GM23338 (cell line): ENCODE data around the gene RPS6KA4.

Source experiments
- CREB1 ChIP-seq: fragments of 250-450 bp; sonication (Bioruptor Pico); IDR thresholded peaks from 2 replicates; pipeline ENCODE4 v1.5.0; 2020; ENCODE audit warnings: low read depth, mild to moderate bottlenecking, moderate library complexity
- EZH2 ChIP-seq: fragments of 200-600 bp; sonication (generic); IDR thresholded peaks from one replicate; pipeline ENCODE4 v1.8.0; 2017; ENCODE audit warnings: antibody characterized with exemption, mild to moderate bottlenecking, low read depth; ENCODE audit not compliant: unreplicated experiment
- EZH2phosphoT487 ChIP-seq: fragments of 200-600 bp; sonication (generic); IDR thresholded peaks from one replicate; pipeline ENCODE4 v1.8.1; 2018; ENCODE audit warnings: antibody characterized with exemption; ENCODE audit not compliant: unreplicated experiment
- JUNB ChIP-seq: IDR thresholded peaks from one replicate; pipeline ENCODE4 v1.6.1; 2016; ENCODE audit warnings: antibody characterized with exemption; ENCODE audit not compliant: unreplicated experiment
- POLR2AphosphoS5 ChIP-seq: IDR thresholded peaks from 2 replicates; pipeline ENCODE4 v1.6.1; 2016; ENCODE audit warnings: antibody characterized with exemption, low read depth
- STAT1 ChIP-seq: IDR thresholded peaks from one replicate; pipeline ENCODE4 v1.6.1; 2016; ENCODE audit warnings: antibody characterized with exemption; ENCODE audit not compliant: unreplicated experiment
- ZNF114 ChIP-seq: fragments of 250-450 bp; sonication (Bioruptor Pico); IDR thresholded peaks from 2 replicates; pipeline ENCODE4 v1.5.0; 2020; ENCODE audit warnings: mild to moderate bottlenecking, moderate library complexity
- ZNF331 ChIP-seq: fragments of 250-450 bp; sonication (Bioruptor Pico); IDR thresholded peaks from 2 replicates; pipeline ENCODE4 v1.5.0; 2020; ENCODE audit warnings: low read depth, mild to moderate bottlenecking, moderate library complexity
- TF ChIP-seq, protein P1 (sequence below), 2 experiments: fragments of 200-600 bp in 1 of 2; sonication (generic) in 1 of 2; conservative IDR thresholded peaks; 2 replicates each; pipeline versions ENCODE4 v1.5.1 to v1.6.1; 2016 to 2017; ENCODE audit warnings: antibody characterized with exemption in 2 of 2, low read depth in 2 of 2, mild to moderate bottlenecking in 2 of 2, moderate library complexity in 1 of 2
- TF ChIP-seq, protein P2 (sequence below): IDR thresholded peaks from one replicate; pipeline ENCODE4 v1.6.1; 2018; ENCODE audit warnings: antibody characterized with exemption; ENCODE audit not compliant: unreplicated experiment

DNA sequence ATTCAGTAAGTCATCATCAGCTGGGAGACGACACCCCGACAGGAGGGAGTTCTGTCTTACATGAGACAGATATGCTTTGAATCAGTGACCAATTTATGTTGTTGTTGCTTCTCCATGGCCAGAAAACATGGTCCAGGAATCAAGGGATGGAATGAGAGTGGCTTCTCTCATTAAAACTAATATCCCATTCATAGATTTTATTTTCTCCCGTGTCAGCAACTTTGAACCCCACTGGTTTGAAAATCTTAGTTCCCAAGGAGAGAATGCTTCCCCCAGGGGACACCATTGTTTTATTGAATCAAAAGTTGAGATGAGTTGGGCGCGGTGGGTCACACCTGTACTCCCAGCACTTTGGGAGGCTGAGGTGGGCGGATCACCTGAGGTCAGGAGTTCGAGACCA is 42.8 kb downstream of the RPS6KA4 start:
- TF ChIP-seq, protein P1, sequence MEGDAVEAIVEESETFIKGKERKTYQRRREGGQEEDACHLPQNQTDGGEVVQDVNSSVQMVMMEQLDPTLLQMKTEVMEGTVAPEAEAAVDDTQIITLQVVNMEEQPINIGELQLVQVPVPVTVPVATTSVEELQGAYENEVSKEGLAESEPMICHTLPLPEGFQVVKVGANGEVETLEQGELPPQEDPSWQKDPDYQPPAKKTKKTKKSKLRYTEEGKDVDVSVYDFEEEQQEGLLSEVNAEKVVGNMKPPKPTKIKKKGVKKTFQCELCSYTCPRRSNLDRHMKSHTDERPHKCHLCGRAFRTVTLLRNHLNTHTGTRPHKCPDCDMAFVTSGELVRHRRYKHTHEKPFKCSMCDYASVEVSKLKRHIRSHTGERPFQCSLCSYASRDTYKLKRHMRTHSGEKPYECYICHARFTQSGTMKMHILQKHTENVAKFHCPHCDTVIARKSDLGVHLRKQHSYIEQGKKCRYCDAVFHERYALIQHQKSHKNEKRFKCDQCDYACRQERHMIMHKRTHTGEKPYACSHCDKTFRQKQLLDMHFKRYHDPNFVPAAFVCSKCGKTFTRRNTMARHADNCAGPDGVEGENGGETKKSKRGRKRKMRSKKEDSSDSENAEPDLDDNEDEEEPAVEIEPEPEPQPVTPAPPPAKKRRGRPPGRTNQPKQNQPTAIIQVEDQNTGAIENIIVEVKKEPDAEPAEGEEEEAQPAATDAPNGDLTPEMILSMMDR (conservative IDR thresholded peaks at IDR 0.05; ENCODE audit: low read depth in 2 of 2), result no peak
- TF ChIP-seq POLR2AphosphoS5 (no peak), EZH2phosphoT487 (no peak), EZH2 (no peak), CREB1 (CRISPR knock-in tag) (no peak), ZNF114 (no peak), ZNF331 (no peak), STAT1 (no peak), JUNB (no peak)
- TF ChIP-seq, protein P2, sequence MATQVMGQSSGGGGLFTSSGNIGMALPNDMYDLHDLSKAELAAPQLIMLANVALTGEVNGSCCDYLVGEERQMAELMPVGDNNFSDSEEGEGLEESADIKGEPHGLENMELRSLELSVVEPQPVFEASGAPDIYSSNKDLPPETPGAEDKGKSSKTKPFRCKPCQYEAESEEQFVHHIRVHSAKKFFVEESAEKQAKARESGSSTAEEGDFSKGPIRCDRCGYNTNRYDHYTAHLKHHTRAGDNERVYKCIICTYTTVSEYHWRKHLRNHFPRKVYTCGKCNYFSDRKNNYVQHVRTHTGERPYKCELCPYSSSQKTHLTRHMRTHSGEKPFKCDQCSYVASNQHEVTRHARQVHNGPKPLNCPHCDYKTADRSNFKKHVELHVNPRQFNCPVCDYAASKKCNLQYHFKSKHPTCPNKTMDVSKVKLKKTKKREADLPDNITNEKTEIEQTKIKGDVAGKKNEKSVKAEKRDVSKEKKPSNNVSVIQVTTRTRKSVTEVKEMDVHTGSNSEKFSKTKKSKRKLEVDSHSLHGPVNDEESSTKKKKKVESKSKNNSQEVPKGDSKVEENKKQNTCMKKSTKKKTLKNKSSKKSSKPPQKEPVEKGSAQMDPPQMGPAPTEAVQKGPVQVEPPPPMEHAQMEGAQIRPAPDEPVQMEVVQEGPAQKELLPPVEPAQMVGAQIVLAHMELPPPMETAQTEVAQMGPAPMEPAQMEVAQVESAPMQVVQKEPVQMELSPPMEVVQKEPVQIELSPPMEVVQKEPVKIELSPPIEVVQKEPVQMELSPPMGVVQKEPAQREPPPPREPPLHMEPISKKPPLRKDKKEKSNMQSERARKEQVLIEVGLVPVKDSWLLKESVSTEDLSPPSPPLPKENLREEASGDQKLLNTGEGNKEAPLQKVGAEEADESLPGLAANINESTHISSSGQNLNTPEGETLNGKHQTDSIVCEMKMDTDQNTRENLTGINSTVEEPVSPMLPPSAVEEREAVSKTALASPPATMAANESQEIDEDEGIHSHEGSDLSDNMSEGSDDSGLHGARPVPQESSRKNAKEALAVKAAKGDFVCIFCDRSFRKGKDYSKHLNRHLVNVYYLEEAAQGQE, result no peak
